HG03066 (cell line): ENCODE results near the gene SLC5A12.
A peak's percentile ranks its signal among the peaks of the same experiment; 100 is the strongest.
"Not testable (repeated sequence)": the region's sequence is repeated elsewhere in the genome, so short reads cannot be mapped to it uniquely, and the experiment has no call there.

Experiments used
- ATAC-seq: cut with Tn5 transposase; IDR thresholded peaks from one replicate; pipeline ENCODE4 v1.9.1; 2021; ENCODE audit warnings: low read depth; ENCODE audit not compliant: unreplicated experiment

The SLC5A12 gene

DNA sequence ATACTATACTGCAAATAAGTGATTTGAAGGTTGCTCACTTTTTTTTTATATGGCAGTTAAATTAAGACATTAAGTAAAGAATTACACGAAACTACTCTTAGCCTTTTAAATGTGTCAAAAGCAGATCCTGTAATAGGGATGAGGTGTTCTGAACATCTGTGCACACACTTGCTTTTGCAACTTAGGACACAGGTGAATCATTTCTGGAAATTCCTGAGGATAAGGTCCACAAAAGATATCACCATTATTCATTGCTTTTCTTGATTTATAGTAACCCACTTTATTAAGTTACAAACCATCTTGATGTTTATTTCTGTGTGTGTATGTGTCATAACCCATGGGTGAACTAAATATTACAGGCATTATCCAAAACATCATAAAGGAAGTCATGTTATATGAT is 55.9 kb downstream of the SLC5A12 start:
- no peak for ATAC-seq

DNA sequence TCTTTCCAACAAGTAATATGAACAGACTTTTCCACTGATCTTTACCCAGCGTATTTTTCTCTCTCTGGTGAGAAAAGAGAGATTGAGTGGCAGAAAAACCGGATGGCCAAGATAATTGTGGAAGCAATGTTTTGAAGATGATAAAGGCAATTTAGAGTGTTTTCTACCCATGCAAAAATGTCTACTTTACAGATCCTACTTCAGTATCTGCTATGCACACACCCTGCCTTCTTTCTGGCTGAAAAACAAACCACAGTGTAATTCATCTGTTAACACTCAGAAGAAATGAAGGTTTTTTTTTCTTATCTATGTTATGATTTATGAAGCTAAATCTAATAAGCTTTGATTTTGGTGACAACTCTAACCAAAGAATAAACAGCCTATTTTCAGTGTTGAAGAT is 56.8 kb downstream of the SLC5A12 start:
- ATAC-seq: no peak

DNA sequence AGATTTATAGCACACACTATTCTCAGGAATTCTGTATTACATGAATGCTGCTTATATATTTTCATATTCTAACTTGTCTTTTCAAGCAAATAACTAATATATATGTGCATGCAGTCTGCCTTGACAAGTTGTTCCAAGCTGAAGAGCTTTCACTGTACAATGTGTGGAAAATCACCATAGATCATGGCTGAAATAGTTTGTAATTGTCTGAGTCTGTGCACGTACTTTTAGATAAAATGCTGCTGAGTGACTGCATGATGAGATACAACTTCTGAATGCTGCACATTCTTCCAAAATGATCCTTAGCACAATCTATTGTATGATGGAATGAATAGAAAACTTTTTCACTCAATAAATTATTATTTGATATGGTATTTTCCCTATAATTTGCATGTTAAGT is 58.9 kb downstream of the SLC5A12 start:
- ATAC-seq: no peak

DNA sequence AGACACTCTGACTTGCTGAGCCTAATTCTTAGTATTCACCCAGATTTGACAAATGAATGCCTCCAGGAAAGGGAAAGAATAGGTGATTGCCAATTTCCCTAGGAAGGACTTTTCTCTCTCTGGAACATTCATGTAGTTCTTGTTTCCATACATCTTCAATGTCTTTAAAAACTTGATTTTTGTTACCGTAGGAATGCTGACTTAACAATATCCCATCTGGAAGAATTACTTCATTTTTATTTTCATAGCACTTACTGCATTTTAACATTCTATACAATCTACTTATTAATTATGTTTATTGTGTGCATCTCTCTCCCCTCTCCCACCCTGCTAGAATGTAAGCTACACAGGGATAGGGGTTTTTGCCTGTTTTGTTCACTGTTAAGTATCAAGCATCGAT is 66.6 kb downstream of the SLC5A12 start:
- ATAC-seq: no peak

DNA sequence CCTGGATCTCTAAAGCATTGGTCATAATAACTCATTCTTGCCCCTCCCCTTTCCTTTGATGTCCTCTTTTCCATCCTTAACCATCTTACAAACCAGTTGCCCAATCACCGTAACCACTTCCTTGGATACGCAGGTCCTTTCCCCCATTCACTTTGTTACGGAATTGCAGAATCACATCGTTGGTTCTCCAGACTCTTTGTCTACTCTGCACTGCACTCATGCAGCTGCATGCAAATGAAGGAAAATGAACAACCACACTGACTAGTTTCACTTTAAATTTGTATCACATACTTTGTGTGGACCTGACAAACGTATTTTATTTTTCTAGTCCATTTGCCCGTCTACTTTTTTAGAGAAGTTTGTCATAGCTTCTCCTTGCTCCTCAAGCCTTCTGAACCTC is 69.9 kb downstream of the SLC5A12 start:
- no peak for ATAC-seq

DNA sequence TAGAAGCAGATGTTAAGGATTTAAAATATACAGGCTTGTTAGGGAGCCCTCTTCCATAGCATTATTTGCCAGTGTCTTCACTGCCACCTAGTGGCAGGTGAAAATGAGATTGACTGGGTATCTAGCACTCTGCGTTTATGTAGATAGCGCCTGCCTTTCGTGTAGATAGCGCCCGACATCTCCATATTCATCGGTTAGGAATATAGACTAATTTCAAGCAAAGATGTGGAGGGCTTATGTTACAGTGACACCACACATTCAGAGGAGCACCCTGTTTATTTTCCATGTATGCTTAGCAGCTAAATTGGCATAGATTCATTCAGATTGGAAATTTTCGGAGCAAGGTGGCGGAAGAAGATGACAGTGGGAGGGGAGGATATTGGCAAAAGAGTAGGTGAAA is 72.0 kb downstream of the SLC5A12 start:
- peak; percentile 85 for ATAC-seq

DNA sequence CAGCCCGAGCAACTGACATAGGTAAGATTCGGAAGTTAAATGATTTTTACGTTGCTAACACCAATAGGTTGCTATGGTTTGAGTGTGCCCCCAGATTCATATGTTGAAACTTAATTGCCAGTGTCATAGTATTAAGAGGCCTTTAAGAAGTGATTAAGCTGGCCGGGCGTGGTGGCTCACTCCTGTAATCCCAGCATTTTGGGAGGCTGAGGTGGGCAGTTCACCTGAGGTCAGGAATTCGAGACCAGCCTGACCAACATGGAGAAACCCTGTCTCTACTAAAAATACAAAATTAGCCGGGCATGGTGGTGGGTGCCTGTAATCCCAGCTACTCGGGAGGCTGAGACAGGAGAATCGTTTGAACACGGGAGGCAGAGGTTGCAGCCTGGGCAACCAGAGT is 78.5 kb downstream of the SLC5A12 start:
- not testable (repeated sequence) for ATAC-seq

DNA sequence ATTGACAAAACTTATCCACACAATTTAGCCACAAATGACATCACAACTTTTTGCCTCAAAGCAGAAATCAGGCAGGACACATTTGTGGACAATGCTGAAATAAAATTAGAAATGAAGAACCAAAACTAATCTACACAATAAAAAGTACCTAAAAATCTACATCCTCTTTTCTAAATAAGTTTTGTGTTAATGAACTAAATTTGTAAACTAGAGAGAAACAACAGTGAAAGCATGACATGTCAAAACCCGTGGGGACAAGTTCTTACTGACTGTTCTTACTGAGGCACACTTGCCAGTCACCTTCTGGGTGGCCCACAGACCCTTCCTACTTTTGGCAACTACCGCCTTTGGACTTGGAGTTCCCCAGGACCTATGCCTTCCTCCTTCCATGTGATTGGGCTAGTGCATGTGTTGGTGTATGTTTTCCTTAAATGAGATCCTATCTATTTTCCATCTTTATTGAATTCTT is 89.1 kb downstream of the SLC5A12 start:
- ATAC-seq: no peak

DNA sequence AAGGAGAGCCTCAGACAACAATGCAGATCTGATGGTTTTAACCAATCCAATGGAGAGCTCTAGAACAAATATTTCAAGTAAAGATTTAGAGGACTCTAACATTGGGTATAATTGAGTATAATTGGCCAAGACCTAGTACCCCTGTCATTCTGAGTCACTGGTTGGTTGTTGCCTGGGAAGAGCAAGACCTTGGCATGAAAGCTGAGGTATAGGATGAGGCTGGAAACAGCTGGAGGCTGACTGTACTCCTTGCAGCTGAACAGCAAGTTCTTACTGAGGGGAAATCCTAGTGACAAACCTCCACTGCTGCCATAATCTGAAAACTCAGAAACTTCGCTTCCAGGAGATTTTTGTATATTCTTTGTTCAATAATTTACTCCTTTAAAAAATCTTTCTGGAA is 95.5 kb downstream of the SLC5A12 start:
- ATAC-seq: no peak

DNA sequence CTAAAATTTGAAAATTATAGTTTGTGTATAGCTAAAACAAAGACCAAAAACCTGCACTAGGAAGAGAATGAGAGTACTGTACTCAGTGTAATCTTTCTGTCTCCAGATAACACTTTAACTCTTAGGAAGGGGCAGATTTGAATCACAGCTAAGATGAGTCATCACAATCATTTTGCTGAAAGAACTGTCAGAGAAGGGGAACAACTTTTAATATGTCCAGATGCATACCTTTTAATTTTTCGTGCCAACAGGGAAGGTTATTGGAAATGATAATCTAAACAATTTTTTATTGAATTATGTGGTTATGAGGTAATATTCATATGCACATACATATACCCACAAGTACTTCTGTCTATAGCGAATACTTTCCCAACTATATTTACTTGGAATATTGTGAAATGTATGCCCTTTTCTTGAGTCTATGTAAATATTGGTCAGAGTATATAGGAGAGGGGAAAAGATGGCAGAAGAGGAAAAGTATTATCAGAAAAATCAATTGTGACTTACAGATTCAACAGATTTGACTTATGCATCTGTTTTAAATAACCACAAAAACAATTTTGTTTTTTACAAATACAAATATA is 98.7 kb downstream of the SLC5A12 start:
- ATAC-seq: no peak

DNA sequence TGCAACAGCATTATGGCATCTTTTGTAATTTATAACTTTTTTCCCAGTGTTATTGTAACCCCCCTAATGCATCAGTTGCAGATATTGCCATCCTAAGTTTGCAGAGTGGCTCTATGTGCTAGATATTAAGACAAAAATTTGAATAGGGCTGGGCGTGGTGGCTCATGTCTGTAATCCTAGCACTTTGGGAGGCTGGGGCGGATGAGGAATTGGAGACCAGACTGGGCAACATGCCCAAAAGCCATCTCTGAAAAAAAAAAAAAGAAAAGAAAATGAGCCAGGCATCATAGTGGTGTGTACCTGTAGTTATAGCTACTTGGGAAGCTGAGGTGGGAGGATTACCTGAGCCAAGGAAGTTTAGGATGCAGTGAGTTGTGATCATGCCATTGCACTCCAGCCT is 99.7 kb downstream of the SLC5A12 start:
- no peak for ATAC-seq

DNA sequence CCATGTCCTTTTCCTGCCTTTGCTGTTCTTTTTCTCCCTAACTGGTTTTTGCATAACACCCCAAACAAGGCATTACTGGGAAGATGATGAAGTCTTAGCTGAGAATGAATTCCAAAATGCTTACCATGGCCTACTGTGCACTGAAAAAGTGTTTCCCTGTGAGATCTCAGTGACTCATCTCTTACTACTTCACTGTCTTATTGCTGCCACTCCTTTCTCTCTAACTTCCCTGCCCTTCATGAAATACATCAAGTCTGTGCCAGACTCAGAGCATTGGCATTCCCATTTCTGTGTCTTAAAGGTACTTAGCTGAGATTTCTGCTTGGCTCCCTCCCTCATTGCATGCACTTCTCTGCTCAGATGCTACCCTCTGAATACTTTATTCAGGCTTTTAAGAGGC is 100.7 kb downstream of the SLC5A12 start:
- ATAC-seq: no peak

DNA sequence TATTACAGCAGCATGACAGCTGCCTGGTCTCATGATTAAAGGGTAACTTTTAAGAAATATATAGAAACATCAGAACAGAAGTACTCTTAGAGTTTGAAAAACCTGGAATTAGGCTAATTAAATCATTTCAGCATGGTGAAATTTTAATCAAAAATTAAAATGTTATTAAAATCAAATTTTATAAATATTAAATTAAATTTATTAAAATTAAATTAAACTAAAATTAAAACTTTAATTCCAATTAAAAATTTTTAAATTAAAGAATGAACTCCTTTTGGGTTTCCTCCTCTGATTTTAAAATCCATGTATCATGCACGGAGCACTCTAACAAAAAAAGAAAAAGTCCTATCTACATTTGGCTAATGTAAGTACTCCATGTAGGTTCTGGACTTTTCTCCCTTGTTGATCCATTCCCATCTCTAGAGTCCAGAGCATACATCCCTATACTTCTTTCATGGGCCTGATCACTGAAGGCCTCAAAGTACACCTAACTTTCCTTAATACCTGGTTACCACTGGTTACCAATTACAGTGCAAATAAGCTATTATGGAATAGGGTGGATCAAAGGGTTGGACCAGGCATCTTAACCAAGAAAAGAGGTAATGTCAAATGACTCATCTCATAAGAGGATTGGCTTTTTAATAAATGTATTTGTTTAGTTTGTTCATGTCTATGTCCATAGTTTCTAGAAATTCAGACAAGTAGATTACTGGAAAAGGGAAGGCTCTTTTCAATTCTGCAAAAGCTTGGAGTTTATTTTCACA is 101.4 kb downstream of the SLC5A12 start:
- no peak for ATAC-seq

DNA sequence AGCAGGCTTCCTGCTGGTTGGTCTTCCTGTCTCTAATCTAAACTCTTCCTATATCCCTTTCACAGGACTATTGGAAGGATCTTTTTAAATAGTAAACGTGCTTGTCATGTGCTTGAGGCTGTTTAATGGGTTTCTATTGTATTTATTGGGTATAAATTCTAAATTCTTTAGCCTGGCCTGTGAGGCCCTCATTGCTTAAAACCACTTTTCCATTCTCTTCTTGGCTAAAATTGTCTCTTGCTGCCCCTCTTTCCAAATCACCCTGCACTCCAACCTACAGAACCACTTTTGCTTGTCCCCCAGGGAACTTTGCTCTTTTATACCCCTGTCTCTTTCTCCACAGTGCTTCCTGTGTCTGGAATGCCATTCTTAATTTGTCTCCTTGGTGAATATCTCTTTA is 103.4 kb downstream of the SLC5A12 start:
- no peak for ATAC-seq
